ENCODE data around the gene ADI1.

GRCh38 chr2:3485166-3485565 lies 34.2 kb downstream of the ADI1 start:
- TF ChIP-seq ZNF274 (IDR thresholded peaks at IDR 0.05; ENCODE audit: low read depth, low read length), result no peak
- no peak for TF ChIP-seq YY1 (IDR thresholded peaks at IDR 0.05; ENCODE audit: insufficient read depth, insufficient read length)

Data from NT2/D1 (cell line).